ENCODE measurements around the gene UST.
"Not testable (repeated sequence)": the region's sequence is repeated elsewhere in the genome, so short reads cannot be mapped to it uniquely, and the experiment has no call there.

Gene UST

DNA sequence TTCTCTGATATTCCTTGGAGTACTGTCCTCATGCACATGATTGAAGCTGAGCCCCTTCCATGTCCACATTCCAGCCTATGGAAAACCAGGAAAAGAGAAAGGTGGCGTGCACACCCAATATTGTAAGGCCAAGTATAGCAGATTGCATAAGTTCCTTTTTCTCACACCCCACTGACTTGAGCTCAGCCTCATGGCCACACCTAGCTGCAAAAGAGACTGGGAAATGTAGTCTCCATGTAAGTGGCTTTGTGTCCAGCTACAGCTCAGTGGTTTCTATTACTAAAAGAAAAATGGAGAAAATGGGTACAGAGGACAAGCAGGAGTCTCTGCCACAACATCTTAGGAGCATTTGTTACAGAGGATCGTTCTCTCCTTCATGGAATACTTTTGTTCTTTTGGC, 10.8 kb upstream of the UST start:
- DNase-seq (ENCODE audit: low read depth in 2 of 2) = no peak

DNA sequence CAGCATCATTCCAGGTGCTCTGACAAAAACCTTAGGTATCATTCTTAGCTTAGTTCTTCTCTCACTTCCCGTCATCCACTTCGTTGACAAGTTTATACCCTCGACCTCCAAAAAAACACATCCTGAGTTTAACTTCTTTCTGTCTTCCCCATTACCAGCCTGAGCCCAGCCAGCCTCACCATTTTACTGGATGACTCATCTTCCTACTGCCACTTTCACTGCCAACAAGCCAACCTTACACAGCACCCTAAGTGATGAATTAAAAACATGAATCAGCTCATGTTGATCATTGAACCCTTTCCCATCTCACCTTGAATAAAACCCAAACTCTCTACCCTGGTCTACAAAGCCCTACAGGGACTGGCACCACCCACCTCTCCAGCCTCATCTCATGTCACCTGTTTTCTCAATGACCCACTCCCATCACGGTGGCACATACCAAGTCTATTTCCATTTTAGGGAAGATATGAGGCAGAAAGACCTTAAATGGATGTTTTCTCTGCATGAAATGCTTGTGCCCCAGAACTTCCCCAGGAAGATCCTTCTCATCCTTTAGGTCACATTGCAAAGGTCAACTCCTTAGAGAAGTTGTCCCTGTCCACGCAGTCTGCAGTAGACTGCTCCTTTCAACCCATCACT, 9.9 kb upstream of the UST start:
- DNase-seq (ENCODE audit: low read depth in 2 of 2) = no peak

DNA sequence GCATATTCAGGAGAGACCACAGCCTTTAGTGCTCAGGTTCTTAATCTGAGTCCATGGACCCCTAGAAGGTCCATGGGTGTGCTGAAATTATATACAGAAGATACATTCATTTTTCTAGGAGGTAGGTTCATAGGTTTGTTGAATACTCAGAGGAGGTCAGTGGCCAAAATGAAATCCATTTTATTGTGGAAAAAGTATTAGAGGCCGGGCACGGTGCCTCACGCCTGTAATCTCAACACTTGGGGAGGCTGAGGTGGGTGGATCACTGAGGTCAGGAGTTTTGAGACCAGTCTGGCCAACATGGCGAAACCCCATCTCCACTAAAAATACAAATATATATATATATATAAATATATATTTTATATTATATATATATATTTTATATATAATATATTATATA, 9.0 kb upstream of the UST start:
- DNase-seq (ENCODE audit: low read depth in 2 of 2) = no peak

DNA sequence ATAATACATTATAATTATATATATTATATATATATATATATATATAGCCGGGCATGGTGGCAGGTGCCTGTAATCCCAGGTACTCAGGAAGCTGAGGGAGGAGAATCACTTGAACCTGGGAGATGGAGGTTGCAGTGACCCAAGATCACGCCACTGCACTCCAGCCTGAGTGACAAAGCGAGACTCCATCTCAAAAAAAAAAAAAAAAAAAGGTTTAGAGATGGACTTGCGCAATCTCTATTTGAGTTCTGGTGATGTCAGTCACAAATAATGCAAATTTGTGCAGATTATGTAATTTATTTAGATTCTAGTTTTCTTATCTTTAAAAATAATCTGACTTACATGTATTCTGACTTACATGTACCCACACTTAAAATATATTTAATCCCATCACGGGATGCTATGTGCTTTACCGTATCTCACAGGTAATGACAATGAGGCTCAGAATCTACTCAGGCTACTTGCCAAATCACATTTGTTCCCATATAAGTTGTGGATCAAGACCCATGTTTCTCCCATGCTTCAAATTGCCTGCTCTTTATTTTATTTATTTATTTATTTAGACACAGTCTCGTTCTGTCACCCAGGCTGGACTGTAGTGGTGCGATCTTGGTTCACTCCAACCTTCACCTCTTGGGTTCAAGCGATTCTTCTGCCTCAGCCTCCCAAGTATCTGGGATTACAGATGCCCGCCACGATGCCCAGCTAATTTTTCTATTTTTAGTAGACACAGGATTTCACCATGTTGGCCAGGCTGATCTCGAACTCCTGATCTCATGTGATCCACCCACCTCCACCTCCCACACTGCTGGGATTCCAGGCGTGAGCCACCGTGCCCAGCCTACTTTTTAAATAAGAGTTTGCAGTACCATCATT, 7.6 kb upstream of the UST start:
- no peak for DNase-seq (ENCODE audit: low read depth in 2 of 2)

DNA sequence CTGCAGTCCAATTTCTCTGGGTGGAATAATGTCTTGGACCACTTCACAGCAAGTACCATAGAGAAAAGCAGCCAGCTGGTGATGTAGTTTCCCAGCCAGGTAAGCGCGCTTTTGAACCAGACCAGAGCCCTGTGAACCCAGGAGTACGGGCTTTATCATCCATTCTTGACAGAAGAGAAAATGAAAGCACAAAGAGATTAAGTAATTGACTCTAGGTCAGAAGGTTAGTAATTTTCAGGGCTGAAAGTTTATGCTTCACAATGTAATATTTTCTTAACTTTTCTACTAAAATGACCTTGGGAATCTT, 7.1 kb upstream of the UST start:
- no peak for DNase-seq (ENCODE audit: low read depth in 2 of 2)

DNA sequence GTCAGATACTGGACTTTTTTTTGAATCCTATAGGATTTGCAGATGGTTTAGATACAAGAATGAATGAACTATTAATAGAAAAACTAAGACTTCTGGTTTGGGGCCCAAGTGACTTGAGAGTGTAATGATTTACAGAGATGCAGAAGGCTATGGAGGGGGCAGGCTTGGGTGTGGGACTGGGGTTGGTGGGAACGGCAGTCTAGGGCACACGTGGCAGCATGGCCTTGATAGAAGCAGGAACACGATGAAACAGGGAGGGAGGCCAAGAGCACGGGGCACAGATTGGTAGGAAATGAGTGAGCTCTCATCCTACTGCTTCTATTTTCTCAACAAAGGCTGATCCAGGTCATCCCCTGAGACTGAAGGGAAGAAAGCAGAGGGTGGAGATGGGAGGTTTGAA, 3.4 kb upstream of the UST start:
- no peak for DNase-seq (ENCODE audit: low read depth in 2 of 2)

DNA sequence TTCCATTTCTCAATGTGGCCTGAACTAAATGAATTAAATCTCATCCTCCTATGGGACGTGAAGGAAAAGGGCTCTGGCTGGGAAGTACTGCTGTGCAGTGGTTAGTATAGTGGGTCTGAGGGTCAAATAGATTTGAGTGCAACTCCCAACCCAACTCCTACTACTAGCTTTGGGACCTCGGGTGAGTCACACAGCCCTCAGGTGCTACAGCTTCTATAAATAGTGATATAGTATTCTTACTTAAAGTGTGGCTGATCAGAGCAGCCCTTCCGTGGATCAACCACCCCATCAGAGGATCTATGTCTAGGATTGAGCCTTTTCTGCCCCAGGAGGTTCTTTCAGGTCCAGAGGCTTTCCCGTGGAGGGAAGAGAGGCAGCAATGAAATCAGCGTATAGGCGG, 904 bp upstream of the UST start:
- no peak for DNase-seq (ENCODE audit: low read depth in 2 of 2)

DNA sequence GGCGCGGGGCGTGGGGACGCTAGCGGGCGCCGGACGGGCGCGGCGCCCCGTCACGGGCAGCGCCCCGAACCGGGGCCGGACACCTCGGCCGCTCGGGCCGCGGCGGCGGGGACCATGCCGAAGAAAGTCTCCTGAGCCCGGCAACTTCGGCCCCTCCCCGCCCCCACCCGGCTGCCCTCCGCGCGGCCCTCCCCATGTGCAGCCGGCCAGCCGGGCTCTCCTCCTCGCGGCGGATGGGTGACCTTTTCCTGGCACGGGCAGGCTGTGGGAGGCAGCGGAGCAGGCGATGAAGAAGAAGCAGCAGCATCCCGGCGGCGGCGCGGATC, 278 bp downstream of the UST start:
- DNase-seq (ENCODE audit: low read depth in 2 of 2) = no peak

DNA sequence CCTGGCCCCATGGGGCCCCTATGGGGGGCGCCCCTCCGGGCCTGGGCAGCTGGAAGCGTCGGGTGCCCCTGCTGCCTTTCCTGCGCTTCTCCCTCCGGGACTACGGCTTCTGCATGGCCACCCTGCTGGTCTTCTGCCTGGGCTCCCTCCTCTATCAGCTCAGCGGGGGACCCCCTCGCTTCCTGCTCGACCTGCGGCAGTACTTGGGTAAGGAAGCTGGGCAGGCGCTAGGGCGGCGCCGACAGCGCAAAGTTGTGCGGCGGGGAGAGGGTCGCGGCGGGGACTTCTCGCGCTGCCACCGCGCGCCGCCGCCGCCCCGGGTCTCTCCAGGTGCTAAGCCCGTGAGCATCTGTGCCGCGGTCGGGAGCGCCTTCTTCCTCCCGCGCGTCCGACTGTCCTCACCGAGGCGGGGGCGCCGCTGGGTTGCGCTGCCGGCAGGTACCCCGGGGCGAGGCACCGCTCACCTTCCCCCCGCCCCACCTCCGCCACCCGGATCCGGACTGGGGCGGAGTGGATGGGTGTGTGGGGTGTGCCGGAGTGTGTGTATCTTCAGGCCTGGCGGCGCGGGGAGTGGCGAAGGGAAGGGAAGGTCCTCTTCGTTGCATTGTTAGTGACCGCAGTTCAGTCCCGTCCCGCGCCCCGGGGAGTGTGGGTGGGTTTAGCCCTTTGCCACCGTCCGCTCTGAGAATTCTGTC, 788 bp downstream of the UST start:
- DNase-seq (ENCODE audit: low read depth in 2 of 2) = no peak

DNA sequence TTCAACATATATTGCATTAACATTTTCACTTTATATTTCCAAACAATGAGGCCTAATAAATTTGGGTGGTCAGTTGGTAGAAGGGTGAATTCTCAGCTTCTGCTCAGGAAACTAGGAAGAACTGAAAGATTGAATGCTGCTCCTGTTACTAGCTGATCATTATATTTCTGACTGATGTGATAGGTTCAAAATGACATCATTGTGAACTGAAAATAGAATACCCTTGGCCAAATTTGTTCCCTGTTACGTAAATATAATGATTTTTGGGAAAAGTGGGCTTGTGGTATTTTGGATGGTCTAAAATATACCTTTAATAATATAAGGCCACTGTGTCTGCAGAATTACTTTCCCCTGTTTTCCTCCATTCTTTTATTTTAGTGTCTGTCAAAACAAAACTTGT, 2.8 kb downstream of the UST start:
- no peak for DNase-seq (ENCODE audit: low read depth in 2 of 2)

DNA sequence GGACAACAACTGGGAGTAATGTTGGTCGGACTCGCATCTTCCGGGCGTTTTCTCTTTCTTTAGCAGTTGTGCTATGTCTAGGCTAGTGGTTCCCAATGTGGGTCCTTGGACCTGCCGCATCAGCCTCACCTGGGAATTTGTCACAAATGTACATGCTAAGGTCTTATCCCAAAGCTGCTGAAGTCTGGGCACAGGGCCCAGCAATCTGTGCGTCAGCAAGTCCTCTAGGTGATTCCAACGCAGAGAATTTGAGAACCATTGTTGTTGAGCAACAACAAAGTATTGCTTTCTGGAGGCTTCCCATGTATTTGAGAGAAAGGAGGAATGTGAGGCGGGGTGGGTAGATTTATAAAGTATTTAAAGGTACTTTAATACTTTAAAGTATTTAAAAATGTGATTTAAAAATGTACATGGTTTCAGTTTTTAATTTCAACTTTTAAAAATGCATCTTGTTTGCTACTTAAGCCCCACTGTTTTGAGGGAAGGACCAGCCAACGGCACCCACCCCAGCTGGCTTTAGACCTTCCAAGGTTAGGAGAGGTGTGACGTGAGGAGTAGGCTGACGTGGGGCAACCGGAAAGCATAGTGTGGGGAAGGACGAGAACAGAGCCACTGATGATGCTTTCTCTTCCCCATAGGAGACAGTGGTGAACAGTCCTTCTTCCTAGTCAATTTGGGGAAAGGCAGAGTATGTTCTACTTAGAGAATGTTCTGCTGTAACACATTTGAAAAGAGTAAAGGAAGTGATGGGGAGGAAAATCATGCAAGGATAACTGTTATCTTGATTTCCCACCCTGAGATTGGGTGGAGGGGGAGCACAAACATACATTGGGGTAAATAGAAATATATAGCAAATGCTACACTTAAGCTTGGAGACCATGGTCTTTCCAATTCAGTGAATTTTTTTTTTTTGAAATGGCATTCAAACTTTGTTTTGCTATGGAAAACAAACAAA, 4.3 kb downstream of the UST start:
- no peak for DNase-seq (ENCODE audit: low read depth in 2 of 2)

DNA sequence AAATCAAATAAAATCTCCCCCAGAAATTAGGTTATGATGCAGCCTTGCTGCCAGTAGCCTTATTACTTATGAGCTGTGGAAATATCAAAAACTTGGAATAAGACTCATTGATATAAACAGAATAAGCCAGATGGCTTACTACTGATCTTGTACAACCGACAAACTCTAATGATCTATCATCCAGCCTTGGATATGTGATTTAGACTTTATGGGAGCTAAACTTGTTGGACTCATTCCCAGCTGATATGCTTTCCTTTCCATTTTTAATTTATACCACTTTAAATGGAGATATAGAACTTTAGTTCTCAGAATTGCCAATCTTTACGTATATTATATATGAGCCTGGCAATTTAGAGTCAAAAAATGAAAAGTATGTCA, 5.0 kb downstream of the UST start:
- DNase-seq (ENCODE audit: low read depth in 2 of 2) = no peak

DNA sequence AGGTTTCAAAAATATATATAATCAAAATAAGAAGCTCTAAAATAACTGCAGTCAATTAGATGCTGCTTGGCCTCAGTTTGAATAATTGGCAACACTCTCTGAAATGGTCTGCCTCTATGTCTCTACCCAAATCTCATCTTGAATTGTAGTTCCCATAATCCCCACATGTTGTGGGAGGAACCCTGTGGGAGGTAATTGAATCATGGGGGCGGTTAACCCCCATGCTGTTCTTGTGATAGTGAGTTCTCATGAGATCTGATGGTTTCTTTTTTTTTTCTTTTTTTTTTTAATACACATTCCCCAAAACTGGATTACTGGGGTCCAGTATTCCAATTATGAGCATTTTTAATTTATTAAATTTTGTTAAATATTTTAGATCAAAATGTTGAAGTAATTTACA, 8.5 kb downstream of the UST start:
- DNase-seq (ENCODE audit: low read depth in 2 of 2) = not testable (repeated sequence)

DNA sequence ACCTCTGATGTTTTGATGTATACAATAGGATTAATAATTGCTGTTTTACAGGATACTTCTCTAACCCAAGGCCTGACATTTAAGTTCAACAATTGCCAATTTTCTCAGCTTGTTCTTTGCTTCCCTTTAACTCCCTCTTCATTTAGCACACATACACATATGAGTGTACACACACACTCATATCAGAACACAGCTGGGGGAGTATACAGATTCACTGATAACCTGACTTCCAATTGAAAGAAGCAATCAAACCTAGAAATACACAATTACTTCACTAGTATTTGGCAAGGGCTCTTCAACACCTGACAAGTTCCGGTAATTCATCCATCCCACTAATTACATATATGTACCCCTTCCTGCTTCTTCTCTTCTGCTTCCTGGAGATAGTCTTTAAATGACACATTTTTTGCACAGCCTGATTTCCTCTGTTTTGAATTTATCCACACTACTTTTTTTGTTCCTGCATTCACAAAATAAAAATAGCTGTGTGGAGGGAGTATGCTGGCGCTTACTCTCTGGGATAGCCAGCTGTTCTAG, 11.2 kb downstream of the UST start:
- DNase-seq (ENCODE audit: low read depth in 2 of 2) = no peak

DNA sequence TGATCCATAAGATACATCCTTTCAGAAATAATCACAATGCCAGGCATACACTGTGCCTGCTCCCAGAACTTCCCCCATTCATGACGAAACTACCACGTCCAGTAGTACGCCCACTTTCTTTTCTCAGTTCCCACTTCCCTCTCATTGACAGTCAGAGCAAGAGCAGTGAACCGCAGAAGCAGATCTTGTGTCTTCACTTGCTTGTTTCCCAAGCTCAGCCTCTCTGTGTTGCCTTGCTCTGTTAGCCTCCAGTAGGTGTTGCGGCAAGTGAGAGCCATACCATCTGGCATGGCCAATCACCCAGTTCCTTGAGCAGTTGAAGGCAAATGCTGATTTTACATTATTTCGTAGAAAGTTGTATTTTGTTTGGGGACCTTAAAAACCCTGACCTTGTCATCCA, 11.7 kb downstream of the UST start:
- DNase-seq (ENCODE audit: low read depth in 2 of 2) = no peak

DNA sequence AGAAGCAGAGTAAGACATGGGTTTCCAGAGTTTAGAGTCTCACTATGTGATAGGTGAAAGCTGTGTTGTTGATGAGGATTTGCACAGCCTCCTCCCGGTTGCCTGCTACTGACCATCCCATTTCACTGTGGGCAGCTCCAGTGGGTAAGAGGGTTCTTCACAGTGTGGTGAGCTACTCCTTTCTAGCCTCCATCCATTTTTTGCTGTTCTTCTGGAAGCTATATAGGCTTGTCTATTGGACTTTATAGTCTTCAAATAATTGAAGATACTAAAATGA, 13.4 kb downstream of the UST start:
- DNase-seq (ENCODE audit: low read depth in 2 of 2) = no peak

DNA sequence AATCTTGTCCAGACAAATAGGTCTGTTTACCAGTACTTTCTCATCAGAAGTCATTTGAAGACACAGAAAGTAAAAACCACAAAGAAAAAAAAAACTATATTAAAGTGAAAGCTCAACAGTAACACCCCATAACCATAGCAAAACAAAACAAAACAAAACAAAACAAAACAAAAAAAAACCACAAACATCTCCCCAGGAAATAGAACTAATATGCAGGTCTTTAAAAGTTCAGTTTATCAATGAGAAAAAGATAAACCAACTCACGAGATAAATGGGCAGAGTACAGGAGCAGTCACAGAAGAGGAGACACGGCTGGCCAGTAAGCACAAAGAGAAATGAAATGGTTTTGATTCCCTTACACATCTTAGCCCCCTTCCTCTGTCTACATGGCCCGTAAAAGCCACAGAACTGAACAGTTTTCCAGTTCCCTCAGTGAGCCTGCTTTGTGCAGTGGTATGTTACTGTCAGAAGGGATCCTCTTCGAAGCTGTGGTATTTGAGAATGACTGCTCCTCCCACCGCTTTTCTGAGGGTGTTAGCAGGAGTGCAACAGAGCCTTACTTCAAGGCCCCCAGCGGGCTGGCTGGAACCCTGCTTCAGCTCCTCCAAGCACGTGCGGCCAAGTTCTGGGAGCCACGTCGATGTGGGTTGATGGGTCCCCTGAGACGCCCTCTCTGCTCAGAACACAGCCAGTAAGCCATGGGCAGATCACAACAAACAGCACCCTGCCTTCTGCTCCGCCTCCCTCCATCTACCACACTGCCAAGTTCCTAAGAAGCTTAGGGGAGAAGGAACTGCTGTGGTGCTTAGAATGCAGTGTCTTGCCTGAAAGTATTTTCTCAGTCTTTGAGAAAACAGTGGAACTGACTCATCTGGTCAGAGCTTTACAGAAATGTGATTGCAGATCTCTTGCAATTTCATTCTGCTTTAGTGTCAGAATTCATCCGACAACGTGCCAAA, 14.0 kb downstream of the UST start:
- DNase-seq (ENCODE audit: low read depth in 2 of 2) = peak; percentile 92 to 94

DNA sequence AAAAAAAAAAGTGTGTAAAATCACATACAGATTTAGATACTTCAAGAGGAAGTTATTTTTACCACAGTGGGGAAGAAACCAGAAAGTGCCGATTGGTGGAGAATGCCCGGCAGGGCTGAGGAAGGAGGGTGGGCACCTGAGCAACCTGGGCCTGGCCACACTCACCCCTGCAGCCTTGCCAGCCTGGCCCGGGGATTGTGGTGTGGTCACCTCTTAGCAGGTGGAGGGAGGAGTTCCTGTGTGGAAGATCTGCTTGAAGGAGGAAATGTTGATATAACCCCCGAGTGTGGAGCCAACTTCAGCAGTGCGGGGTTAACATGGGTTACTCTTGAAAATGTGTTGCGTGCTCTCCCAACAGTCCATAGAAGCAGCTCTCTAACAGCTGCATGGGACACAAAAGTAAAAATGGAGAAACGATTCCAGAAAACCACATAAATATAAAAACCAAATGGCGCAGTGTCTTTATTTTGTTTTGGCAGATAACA, 14.7 kb downstream of the UST start:
- no peak for DNase-seq (ENCODE audit: low read depth in 2 of 2)

DNA sequence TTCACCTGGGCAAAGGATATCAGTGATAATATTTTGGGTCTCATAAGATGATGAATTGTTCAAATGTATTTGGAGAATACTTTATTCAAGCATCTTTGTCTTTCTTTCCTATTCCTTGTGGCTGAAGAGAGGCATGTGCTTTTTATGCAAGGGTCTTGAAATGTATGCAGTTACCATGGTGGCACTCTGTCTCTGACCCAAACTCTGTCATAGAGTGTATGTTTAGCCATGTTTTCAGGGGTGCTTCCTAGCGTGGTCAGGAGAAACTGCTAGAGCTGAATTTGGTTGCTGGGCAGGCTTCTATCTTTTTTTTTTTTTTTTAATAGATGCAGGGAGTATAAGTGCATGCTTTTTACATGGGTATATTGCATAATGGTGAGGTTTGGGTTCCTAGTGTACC, 15.4 kb downstream of the UST start:
- DNase-seq (ENCODE audit: low read depth in 2 of 2) = no peak

DNA sequence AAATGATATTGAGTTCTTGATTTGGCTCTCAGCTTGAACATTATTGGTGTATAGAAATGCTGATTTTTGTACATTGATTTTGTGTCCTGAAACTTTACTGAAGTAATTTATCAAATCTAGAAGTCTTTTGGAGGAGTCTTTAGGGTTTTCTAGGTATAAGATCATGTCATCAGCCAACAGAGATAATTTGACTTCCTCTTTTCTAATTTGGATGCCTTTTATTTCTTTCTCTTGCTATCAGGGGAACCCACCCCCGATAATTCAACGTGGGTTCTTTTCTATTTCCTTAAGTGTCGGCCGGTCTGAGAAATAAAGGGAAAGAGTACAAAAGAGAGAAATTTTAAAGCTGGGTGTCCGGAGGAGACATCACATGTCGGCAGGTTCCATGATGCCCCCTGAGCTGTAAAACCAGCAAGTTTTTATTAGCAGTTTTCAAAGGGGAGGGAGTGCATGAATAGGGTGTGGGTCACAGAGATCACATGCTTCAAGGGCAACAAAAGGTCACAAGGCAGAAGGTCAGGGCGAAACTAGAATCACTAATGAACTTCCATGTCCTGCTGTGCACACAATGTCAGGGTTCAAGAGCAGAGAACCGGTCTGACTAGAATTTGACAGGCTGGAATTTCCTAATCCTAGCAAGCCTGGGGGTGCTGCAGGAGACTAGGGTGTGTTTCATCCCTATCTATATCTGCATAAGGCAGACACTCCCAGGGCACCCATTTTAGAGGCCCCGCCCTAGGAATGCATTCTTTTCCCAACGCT, 17.6 kb downstream of the UST start:
- DNase-seq (ENCODE audit: low read depth in 2 of 2) = not testable (repeated sequence)

Data from fibroblast of skin of left biceps (primary cell).